GM23338 (cell line): ENCODE results near the gene HOXB6. TPM values are rescaled to one million over a fixed set of nuclear protein-coding genes. Genes with fewer than 3 reads are reported as not detected.

Experiments
- ATAC-seq: fragments of 200-7000 bp; cut with Tn5 transposase; 3 replicates; pipeline ENCODE4 v1.9.1; 2020
- DNase-seq: peaks from one replicate; pipeline ENCODE4 v3.0.0-alpha.2; 2015; ENCODE audit warnings: low spot score
- H2AFZ ChIP-seq: fragments of 200-600 bp; sonication (generic); 2 replicates; pipeline ENCODE4 v1.8.0; 2016; ENCODE audit warnings: antibody characterized with exemption, mild to moderate bottlenecking, moderate library complexity
- H3F3A ChIP-seq: fragments of 200-600 bp; sonication (generic); replicated peaks from 2 replicates; pipeline ENCODE4 v1.8.0; 2017; ENCODE audit warnings: antibody characterized with exemption, mixed run types, low read depth
- H3K27ac ChIP-seq: fragments of 200-600 bp; sonication (generic); 2 replicates; pipeline ENCODE4 v1.6.1; 2016; ENCODE audit warnings: low read depth
- H3K27me3 ChIP-seq: fragments of 200-600 bp; sonication (generic); 2 replicates; pipeline ENCODE4 v1.8.0; 2016; ENCODE audit warnings: mild to moderate bottlenecking, mixed run types, moderate library complexity; ENCODE audit not compliant: insufficient read depth
- H3K36me3 ChIP-seq: fragments of 200-600 bp; sonication (generic); 2 replicates; pipeline ENCODE4 v1.8.0; 2016; ENCODE audit warnings: mild to moderate bottlenecking; ENCODE audit not compliant: insufficient read depth
- H3K4me1 ChIP-seq: fragments of 200-600 bp; sonication (generic); 2 replicates; pipeline ENCODE4 v1.8.0; 2016; ENCODE audit warnings: mild to moderate bottlenecking, moderate library complexity; ENCODE audit not compliant: insufficient read depth
- H3K4me2 ChIP-seq: fragments of 200-600 bp; sonication (generic); 2 replicates; pipeline ENCODE4 v1.7.1; 2017; ENCODE audit warnings: mixed run types
- H3K4me3 ChIP-seq: fragments of 200-600 bp; sonication (generic); 2 replicates; pipeline ENCODE4 v1.6.1; 2016; ENCODE audit warnings: mixed run types
- H3K79me2 ChIP-seq: fragments of 200-600 bp; sonication (generic); replicated peaks from 2 replicates; pipeline ENCODE4 v1.8.0; 2017; ENCODE audit warnings: mild to moderate bottlenecking; ENCODE audit not compliant: insufficient read depth
- H3K9me2 ChIP-seq: fragments of 200-600 bp; sonication (generic); 2 replicates; pipeline ENCODE4 v1.8.0; 2017; ENCODE audit not compliant: insufficient read depth
- H4K20me1 ChIP-seq: fragments of 200-600 bp; sonication (generic); replicated peaks from 2 replicates; pipeline ENCODE4 v1.8.0; 2017; ENCODE audit warnings: mild to moderate bottlenecking; ENCODE audit not compliant: insufficient read depth
- H3K27ac Mint-ChIP-seq: 2 replicates; pipeline ENCODE4 v1.8.0; 2020; ENCODE audit warnings: inconsistent platforms, mild to moderate bottlenecking, moderate library complexity, mixed read lengths
- H3K27me3 Mint-ChIP-seq: 3 replicates; pipeline ENCODE4 v1.8.0; 2022; ENCODE audit warnings: low read depth, mild to moderate bottlenecking, moderate library complexity, mixed read lengths, inconsistent platforms; ENCODE audit not compliant: insufficient read depth, poor library complexity
- H3K36me3 Mint-ChIP-seq: 3 replicates; pipeline ENCODE4 v1.8.0; 2021; ENCODE audit warnings: low read depth, mild to moderate bottlenecking, inconsistent platforms, moderate library complexity, mixed read lengths
- H3K4me1 Mint-ChIP-seq: 3 replicates; pipeline ENCODE4 v1.8.0; 2020; ENCODE audit warnings: mild to moderate bottlenecking, inconsistent platforms, mixed read lengths
- H3K4me3 Mint-ChIP-seq: 3 replicates; pipeline ENCODE4 v1.8.0; 2021; ENCODE audit warnings: moderate library complexity, mild to moderate bottlenecking, inconsistent platforms, mixed read lengths
- H3K9me3 Mint-ChIP-seq: 3 replicates; pipeline ENCODE4 v1.8.0; 2020; ENCODE audit warnings: moderate library complexity, mild to moderate bottlenecking, inconsistent platforms, mixed read lengths
- EZH2 ChIP-seq: fragments of 200-600 bp; sonication (generic); IDR thresholded peaks from one replicate; pipeline ENCODE4 v1.8.0; 2017; ENCODE audit warnings: antibody characterized with exemption, mild to moderate bottlenecking, low read depth; ENCODE audit not compliant: unreplicated experiment
- EZH2phosphoT487 ChIP-seq: fragments of 200-600 bp; sonication (generic); IDR thresholded peaks from one replicate; pipeline ENCODE4 v1.8.1; 2018; ENCODE audit warnings: antibody characterized with exemption; ENCODE audit not compliant: unreplicated experiment
- ZNF114 ChIP-seq: fragments of 250-450 bp; sonication (Bioruptor Pico); IDR thresholded peaks from 2 replicates; pipeline ENCODE4 v1.5.0; 2020; ENCODE audit warnings: mild to moderate bottlenecking, moderate library complexity
- ZNF331 ChIP-seq: fragments of 250-450 bp; sonication (Bioruptor Pico); IDR thresholded peaks from 2 replicates; pipeline ENCODE4 v1.5.0; 2020; ENCODE audit warnings: low read depth, mild to moderate bottlenecking, moderate library complexity
- polyA plus RNA-seq: library from polyadenylated mRNA; unstranded; fragments of >200 nt; fragmentation: Nextera tagmentation; extraction: Ambion mirVana; gene quantifications from 2 replicates; pipeline ENCODE4 v1.2.1, GENCODE V29; 2016
- total RNA-seq: library from RNA; depleted of rRNA; stranded (reverse); fragments of >200 nt; shearing (Covaris generic); gene quantifications from 2 replicates; pipeline ENCODE4 v1.2.3, GENCODE V29; 2014
- TF ChIP-seq, protein P1 (sequence below): fragments of 250-450 bp; sonication (Bioruptor Pico); IDR thresholded peaks from 2 replicates; pipeline ENCODE4 v1.5.0; 2020; ENCODE audit warnings: mild to moderate bottlenecking, moderate library complexity
- TF ChIP-seq, protein P2 (sequence below): IDR thresholded peaks from 2 replicates; pipeline ENCODE4 v1.6.1; 2016; ENCODE audit warnings: antibody characterized with exemption

HOXB6 gene
- total and polyA plus RNA-seq, 2 experiments from 2014 or later = not detected

DNA sequence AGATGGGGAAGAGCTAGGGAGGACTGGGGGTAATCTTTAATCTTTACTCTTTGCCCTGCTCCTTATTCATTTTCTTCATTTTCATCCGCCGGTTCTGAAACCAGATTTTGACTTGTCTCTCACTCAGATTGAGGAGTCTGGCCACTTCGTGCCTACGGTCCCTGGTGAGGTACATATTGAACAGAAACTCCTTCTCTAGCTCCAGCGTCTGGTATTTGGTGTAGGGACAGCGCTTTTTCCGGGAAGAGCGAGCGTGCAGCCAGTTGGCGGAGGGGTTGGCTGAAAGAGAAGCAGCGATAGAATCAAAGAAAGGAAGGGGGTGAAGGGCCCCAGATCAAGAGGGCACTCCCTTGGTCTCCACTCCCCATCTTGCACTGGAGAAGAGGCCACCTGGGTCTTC is 18.1 kb upstream of the HOXB6 start:
- DNase-seq (no peak), ATAC-seq (no peak)
- Histone ChIP-seq H3K36me3 (no peaks in the 10 kb centered on the region), H3K4me1 (peaks cover 32% of the 10 kb centered on the region), H3K27ac (no peak overlapping the region), H3K4me2 (no peak overlapping the region), H4K20me1 (peaks cover 50% of the 10 kb centered on the region), H3K27me3 (peaks cover 100% of the 10 kb centered on the region), H3K9me2 (no peaks in the 10 kb centered on the region), H2AFZ (no peak overlapping the region), H3K4me3 (no peak overlapping the region), H3K79me2 (no peaks in the 10 kb centered on the region), H3F3A (peaks cover 44% of the 10 kb centered on the region)
- H3K4me1 Mint-ChIP-seq = peaks cover 26% of the 10 kb centered on the region
- peaks cover 4% of the 10 kb centered on the region; the same call in 2 of the 3 replicates for H3K9me3 Mint-ChIP-seq
- H3K36me3 Mint-ChIP-seq = peaks cover 3% of the 10 kb centered on the region; the same call in 2 of the 3 replicates
- H3K4me3 Mint-ChIP-seq = no peak overlapping the region
- peaks cover 97% of the 10 kb centered on the region for H3K27me3 Mint-ChIP-seq
- H3K27ac Mint-ChIP-seq = no peak overlapping the region
- no peak for TF ChIP-seq ZNF114 (CRISPR knock-in tag)
- TF ChIP-seq EZH2 = peak; percentile 95

DNA sequence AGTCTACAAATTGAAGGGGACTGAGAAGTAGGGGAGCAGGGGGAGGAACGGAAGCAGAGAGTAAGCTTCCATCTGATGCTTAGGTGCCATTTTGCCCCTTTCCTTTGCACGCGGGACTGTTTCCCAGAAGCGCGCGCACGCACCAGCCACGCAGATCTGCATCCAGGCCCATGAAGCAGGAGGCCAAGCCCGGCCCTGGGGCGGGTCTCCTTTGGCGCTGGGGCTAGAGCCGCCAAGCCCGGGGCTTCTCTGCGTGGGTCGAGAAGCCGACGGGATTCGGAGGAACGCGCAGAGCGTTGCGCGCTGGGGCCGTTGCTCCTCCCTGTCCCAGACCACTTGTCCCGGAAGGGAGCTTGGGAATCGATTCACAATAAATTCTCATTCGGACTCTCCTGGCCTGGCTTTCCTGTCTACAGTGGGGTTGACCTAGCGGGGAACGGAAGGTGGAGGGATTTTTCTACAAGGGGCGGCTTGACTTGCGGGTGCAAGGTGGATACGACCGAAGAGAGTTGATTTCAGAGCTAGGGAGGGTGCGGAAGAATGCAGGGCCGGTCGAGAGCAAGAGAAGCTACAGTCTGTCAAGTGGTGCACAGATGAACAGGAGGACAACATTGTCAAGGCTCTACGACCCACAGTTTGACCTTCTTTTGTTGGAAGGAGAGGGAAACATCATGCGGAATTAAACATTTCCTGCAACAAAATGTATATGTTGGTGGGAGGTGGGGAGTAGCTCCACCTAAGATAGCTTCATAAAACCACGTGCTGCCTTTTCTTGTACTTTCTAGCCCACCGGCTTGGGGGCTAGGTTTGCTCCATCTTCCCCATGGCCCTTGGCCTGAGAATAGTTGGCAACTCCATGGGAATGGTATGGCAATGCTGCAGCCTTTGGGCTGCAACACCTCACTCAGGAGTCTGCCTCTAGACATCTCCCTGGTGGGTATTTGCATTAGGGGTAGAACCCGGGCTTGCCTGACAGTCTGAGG is 16.9 kb upstream of the HOXB6 start:
- Mint-ChIP-seq H3K9me3 (peaks cover 8% of the 10 kb centered on the region; the same call in 2 of the 3 replicates), H3K4me3 (peak overlapping the region; percentile 6; the same call in 1 of the 3 replicates), H3K27ac (no peak overlapping the region), H3K27me3 (peaks cover 97% of the 10 kb centered on the region), H3K36me3 (peaks cover 3% of the 10 kb centered on the region; the same call in 2 of the 3 replicates), H3K4me1 (peaks cover 21% of the 10 kb centered on the region)
- TF ChIP-seq EZH2 (peak; percentile 91), ZNF114 (CRISPR knock-in tag) (no peak), ZNF331 (CRISPR knock-in tag) (no peak), EZH2phosphoT487 (peak; percentile 81)
- TF ChIP-seq, protein P1, sequence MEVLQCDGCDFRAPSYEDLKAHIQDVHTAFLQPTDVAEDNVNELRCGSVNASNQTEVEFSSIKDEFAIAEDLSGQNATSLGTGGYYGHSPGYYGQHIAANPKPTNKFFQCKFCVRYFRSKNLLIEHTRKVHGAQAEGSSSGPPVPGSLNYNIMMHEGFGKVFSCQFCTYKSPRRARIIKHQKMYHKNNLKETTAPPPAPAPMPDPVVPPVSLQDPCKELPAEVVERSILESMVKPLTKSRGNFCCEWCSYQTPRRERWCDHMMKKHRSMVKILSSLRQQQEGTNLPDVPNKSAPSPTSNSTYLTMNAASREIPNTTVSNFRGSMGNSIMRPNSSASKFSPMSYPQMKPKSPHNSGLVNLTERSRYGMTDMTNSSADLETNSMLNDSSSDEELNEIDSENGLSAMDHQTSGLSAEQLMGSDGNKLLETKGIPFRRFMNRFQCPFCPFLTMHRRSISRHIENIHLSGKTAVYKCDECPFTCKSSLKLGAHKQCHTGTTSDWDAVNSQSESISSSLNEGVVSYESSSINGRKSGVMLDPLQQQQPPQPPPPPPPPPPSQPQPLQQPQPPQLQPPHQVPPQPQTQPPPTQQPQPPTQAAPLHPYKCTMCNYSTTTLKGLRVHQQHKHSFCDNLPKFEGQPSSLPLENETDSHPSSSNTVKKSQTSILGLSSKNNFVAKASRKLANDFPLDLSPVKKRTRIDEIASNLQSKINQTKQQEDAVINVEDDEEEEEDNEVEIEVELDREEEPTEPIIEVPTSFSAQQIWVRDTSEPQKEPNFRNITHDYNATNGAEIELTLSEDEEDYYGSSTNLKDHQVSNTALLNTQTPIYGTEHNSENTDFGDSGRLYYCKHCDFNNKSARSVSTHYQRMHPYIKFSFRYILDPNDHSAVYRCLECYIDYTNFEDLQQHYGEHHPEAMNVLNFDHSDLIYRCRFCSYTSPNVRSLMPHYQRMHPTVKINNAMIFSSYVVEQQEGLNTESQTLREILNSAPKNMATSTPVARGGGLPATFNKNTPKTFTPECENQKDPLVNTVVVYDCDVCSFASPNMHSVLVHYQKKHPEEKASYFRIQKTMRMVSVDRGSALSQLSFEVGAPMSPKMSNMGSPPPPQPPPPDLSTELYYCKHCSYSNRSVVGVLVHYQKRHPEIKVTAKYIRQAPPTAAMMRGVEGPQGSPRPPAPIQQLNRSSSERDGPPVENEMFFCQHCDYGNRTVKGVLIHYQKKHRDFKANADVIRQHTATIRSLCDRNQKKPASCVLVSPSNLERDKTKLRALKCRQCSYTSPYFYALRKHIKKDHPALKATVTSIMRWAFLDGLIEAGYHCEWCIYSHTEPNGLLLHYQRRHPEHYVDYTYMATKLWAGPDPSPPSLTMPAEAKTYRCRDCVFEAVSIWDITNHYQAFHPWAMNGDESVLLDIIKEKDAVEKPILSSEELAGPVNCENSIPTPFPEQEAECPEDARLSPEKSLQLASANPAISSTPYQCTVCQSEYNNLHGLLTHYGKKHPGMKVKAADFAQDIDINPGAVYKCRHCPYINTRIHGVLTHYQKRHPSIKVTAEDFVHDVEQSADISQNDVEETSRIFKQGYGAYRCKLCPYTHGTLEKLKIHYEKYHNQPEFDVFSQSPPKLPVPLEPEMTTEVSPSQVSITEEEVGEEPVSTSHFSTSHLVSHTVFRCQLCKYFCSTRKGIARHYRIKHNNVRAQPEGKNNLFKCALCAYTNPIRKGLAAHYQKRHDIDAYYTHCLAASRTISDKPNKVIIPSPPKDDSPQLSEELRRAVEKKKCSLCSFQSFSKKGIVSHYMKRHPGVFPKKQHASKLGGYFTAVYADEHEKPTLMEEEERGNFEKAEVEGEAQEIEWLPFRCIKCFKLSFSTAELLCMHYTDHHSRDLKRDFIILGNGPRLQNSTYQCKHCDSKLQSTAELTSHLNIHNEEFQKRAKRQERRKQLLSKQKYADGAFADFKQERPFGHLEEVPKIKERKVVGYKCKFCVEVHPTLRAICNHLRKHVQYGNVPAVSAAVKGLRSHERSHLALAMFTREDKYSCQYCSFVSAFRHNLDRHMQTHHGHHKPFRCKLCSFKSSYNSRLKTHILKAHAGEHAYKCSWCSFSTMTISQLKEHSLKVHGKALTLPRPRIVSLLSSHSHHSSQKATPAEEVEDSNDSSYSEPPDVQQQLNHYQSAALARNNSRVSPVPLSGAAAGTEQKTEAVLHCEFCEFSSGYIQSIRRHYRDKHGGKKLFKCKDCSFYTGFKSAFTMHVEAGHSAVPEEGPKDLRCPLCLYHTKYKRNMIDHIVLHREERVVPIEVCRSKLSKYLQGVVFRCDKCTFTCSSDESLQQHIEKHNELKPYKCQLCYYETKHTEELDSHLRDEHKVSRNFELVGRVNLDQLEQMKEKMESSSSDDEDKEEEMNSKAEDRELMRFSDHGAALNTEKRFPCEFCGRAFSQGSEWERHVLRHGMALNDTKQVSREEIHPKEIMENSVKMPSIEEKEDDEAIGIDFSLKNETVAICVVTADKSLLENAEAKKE (CRISPR knock-in tag) = no peak
- TF ChIP-seq, protein P2, sequence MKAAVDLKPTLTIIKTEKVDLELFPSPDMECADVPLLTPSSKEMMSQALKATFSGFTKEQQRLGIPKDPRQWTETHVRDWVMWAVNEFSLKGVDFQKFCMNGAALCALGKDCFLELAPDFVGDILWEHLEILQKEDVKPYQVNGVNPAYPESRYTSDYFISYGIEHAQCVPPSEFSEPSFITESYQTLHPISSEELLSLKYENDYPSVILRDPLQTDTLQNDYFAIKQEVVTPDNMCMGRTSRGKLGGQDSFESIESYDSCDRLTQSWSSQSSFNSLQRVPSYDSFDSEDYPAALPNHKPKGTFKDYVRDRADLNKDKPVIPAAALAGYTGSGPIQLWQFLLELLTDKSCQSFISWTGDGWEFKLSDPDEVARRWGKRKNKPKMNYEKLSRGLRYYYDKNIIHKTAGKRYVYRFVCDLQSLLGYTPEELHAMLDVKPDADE = no peak
- Histone ChIP-seq H3K4me2 (no peak overlapping the region), H3K79me2 (no peaks in the 10 kb centered on the region), H3K4me1 (peaks cover 29% of the 10 kb centered on the region), H4K20me1 (peaks cover 51% of the 10 kb centered on the region), H2AFZ (no peak overlapping the region), H3F3A (peaks cover 42% of the 10 kb centered on the region), H3K27ac (no peak overlapping the region), H3K4me3 (no peak overlapping the region), H3K27me3 (peaks cover 100% of the 10 kb centered on the region), H3K36me3 (no peaks in the 10 kb centered on the region), H3K9me2 (no peaks in the 10 kb centered on the region)
- DNase-seq (no peak), ATAC-seq (no peak)
